ENCODE data around the gene CHCHD6. TPM values are rescaled to one million over a fixed set of nuclear protein-coding genes. Genes with fewer than 3 reads are reported as not detected.

The CHCHD6 gene
- total RNA-seq, 1 donor from 2014 or later = 13.1 TPM

DNA sequence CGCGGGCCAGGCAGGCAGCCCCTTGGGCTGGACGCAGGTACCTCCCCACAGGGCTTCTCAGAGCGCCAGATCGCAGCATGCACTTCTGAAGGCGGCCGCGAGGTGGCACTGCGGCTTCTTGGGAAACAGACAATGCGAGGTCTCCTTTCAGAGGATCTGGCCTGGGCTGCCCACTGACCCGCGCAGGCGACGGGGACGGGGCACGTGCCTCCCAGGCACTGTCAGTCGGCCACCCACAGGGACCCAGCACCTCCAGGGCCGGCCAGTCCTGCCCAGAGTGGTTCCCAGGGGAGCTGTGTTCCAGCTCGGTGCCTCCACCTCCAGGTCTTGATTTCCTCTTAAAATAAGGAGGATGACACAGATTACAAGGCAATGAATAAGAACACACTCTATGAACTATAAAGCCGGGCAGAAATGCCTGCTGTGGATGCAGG, 24.7 kb upstream of the CHCHD6 start:
- H3K4me1 Mint-ChIP-seq (ENCODE audit: unreplicated experiment) = peaks cover 7% of the 10 kb centered on the region
- peaks cover 53% of the 10 kb centered on the region for H3K27me3 Mint-ChIP-seq (ENCODE audit: unreplicated experiment)
- H3K9me3 Mint-ChIP-seq (ENCODE audit: unreplicated experiment) = peaks cover 6% of the 10 kb centered on the region
- TF ChIP-seq, protein P1, sequence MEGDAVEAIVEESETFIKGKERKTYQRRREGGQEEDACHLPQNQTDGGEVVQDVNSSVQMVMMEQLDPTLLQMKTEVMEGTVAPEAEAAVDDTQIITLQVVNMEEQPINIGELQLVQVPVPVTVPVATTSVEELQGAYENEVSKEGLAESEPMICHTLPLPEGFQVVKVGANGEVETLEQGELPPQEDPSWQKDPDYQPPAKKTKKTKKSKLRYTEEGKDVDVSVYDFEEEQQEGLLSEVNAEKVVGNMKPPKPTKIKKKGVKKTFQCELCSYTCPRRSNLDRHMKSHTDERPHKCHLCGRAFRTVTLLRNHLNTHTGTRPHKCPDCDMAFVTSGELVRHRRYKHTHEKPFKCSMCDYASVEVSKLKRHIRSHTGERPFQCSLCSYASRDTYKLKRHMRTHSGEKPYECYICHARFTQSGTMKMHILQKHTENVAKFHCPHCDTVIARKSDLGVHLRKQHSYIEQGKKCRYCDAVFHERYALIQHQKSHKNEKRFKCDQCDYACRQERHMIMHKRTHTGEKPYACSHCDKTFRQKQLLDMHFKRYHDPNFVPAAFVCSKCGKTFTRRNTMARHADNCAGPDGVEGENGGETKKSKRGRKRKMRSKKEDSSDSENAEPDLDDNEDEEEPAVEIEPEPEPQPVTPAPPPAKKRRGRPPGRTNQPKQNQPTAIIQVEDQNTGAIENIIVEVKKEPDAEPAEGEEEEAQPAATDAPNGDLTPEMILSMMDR (IDR thresholded peaks at IDR 0.05) = peak; percentile 98
- no peak overlapping the region for H3K4me3 Mint-ChIP-seq (ENCODE audit: unreplicated experiment)
- no peak overlapping the region for H3K27ac Mint-ChIP-seq (ENCODE audit: unreplicated experiment)
- peaks cover 3% of the 10 kb centered on the region for H3K36me3 Mint-ChIP-seq (ENCODE audit: unreplicated experiment)
- peak; percentile 94 for DNase-seq (ENCODE audit: extremely low spot score, unreplicated experiment)

DNA sequence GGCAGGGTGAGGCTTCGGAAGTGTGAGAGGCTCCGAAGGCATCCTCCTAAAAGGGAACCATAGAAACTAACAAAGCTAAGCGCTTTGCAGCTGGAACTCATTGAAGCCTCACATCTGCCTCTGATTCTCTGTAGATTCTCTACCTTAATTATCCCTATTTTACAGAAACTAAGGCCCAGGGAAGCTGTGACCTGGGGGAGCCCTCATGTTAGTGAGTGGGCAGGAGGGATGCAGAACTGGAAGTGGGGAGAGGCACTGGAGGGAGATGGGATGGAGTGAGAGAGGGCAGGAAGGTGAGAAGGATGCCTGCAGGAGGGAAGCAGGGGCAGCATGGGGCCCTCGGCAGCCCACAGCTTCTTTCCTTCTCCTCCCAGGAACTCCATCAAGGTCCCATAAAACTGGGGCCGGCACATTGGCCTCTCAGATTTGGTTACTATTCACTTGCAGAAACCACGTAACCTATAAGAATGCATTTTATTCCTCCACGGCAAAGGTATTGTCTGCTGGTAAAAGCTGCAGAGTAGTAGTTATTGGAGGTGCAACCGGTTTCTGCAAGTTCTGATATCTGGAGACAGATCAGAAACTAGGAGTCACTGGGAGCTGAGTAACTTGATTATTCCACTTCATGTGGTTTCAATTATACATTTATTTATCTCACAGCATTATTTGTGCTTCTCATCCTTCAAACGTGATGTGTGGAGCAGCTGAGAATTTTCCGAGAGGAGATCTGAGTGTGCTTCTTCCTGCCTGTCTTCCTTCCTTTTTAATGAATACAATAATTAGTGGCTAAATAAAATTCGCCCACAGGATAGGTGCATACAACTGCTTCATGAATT, 24.0 kb upstream of the CHCHD6 start:
- Mint-ChIP-seq H3K36me3 (ENCODE audit: unreplicated experiment) (no peaks in the 10 kb centered on the region), H3K27me3 (ENCODE audit: unreplicated experiment) (peaks cover 47% of the 10 kb centered on the region), H3K4me1 (ENCODE audit: unreplicated experiment) (peaks cover 12% of the 10 kb centered on the region), H3K27ac (ENCODE audit: unreplicated experiment) (no peak overlapping the region), H3K4me3 (ENCODE audit: unreplicated experiment) (no peak overlapping the region), H3K9me3 (ENCODE audit: unreplicated experiment) (no peaks in the 10 kb centered on the region)
- TF ChIP-seq, protein P1 (IDR thresholded peaks at IDR 0.05) = no peak
- no peak for DNase-seq (ENCODE audit: extremely low spot score, unreplicated experiment)

DNA sequence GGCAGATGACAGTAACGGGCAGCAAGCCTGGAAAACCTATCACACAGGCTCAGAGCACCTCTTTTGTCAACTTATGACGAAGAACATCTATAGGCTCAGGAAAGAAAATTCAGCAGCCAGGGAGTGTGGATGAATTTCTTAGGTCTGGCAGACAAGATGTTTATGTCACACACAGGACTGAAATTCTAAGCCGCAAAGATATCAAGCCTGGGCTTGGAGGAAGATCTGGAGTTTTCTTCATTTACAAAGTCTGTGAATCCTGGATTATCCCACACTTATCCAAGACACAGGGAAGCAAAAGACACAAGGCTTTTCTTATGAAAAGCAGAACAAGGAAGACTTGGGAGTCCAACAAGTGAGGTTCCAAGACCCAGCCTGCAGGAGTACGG, 23.4 kb upstream of the CHCHD6 start:
- Mint-ChIP-seq H3K36me3 (ENCODE audit: unreplicated experiment) (no peaks in the 10 kb centered on the region), H3K27me3 (ENCODE audit: unreplicated experiment) (peaks cover 44% of the 10 kb centered on the region), H3K27ac (ENCODE audit: unreplicated experiment) (no peak overlapping the region), H3K4me1 (ENCODE audit: unreplicated experiment) (peaks cover 17% of the 10 kb centered on the region), H3K9me3 (ENCODE audit: unreplicated experiment) (no peaks in the 10 kb centered on the region), H3K4me3 (ENCODE audit: unreplicated experiment) (no peak overlapping the region)
- TF ChIP-seq, protein P1 (IDR thresholded peaks at IDR 0.05) = no peak
- DNase-seq (ENCODE audit: extremely low spot score, unreplicated experiment) = no peak

DNA sequence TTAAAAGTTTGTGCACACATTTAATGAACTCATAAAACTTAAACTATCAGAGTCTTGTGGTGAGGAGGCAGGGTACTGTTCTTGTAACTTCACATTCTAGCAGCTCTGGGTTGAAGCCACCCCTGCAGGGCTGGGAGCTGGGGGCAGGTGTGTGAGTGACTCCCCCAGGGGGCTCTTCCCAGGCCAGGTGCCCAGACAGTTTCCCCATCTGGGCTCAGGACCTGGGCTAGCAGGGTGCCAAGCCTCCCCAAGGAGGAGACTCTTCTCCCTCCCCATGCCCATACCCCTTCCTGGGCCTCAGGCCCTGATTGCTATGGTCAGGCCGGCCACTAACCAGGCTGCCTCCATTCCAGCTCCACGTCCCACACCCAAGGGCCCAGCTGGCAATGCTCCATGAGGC, 22.0 kb upstream of the CHCHD6 start:
- H3K4me1 Mint-ChIP-seq (ENCODE audit: unreplicated experiment) = peaks cover 19% of the 10 kb centered on the region
- H3K27ac Mint-ChIP-seq (ENCODE audit: unreplicated experiment) = no peak overlapping the region
- no peak for DNase-seq (ENCODE audit: extremely low spot score, unreplicated experiment)
- no peaks in the 10 kb centered on the region for H3K9me3 Mint-ChIP-seq (ENCODE audit: unreplicated experiment)
- TF ChIP-seq, protein P1 (IDR thresholded peaks at IDR 0.05) = no peak
- H3K27me3 Mint-ChIP-seq (ENCODE audit: unreplicated experiment) = peaks cover 39% of the 10 kb centered on the region
- no peak overlapping the region for H3K4me3 Mint-ChIP-seq (ENCODE audit: unreplicated experiment)
- no peaks in the 10 kb centered on the region for H3K36me3 Mint-ChIP-seq (ENCODE audit: unreplicated experiment)

DNA sequence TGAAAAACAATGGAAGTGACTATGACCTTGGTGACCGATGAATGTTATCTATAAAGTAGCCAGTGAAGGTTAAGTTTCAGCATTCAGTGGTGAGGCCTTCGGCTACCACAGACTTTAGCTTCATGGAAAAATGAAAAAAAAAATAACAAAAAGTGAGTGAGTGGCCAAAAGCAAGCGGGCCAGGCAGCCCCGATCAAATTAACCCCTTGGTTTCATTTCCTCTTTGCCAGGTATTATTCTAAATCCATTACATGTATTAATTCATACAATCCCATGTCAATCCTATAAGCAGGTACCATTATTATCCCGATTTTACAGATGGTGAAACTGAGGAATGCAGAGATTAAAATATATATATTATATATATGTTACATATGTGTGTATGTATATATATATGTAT, 21.0 kb upstream of the CHCHD6 start:
- Mint-ChIP-seq H3K27ac (ENCODE audit: unreplicated experiment) (no peak overlapping the region), H3K4me3 (ENCODE audit: unreplicated experiment) (no peak overlapping the region), H3K4me1 (ENCODE audit: unreplicated experiment) (peaks cover 19% of the 10 kb centered on the region), H3K9me3 (ENCODE audit: unreplicated experiment) (no peaks in the 10 kb centered on the region), H3K27me3 (ENCODE audit: unreplicated experiment) (peaks cover 35% of the 10 kb centered on the region), H3K36me3 (ENCODE audit: unreplicated experiment) (no peaks in the 10 kb centered on the region)
- no peak for DNase-seq (ENCODE audit: extremely low spot score, unreplicated experiment)
- TF ChIP-seq, protein P1 (IDR thresholded peaks at IDR 0.05) = no peak
